Tibial nerve (tissue), 4 donors: ENCODE results near the gene CMSS1. TPM values are rescaled to one million over a fixed set of nuclear protein-coding genes. Genes with fewer than 3 reads are reported as not detected.
A peak's percentile ranks its signal among the peaks of the same experiment; 100 is the strongest.

Experiments
- DNase-seq, 2 donors: peaks; one replicate each; pipeline ENCODE4 v3.0.0-alpha.2; 2019; ENCODE audit warnings: low spot score in 2 of 2
- H3K27ac ChIP-seq, 4 donors: fragments of 200-600 bp; sonication (generic) in 3 of 4; one replicate each; pipeline ENCODE4 v1.5.1; 2017 to 2019; ENCODE audit warnings: mild to moderate bottlenecking in 1 of 4
- H3K27me3 ChIP-seq, 2 donors: fragments of 200-600 bp; sonication (generic) in 1 of 2; one replicate each; pipeline versions ENCODE4 v1.5.1 to v1.6.0; 2017 to 2019
- H3K36me3 ChIP-seq, 3 donors: fragments of 200-600 bp; sonication (generic); one replicate each; pipeline ENCODE4 v1.5.1; 2018 to 2019
- H3K4me1 ChIP-seq, 4 donors: fragments of 200-600 bp; sonication (generic) in 3 of 4; one replicate each; pipeline ENCODE4 v1.5.1; 2017 to 2019
- H3K4me3 ChIP-seq, 4 donors: fragments of 200-600 bp; sonication (generic) in 3 of 4; one replicate each; pipeline ENCODE4 v1.5.1; 2017 to 2019; ENCODE audit warnings: mild to moderate bottlenecking in 1 of 4, moderate library complexity in 1 of 4
- H3K9me3 ChIP-seq, 4 donors: fragments of 200-600 bp; sonication (generic) in 3 of 4; one replicate each; pipeline ENCODE4 v1.5.1; 2017 to 2019
- CTCF ChIP-seq, 5 experiments: fragments of 200-600 bp in 3 of 5; fragments of 450-650 bp in 2 of 5; sonication (generic) in 3 of 5; IDR thresholded peaks; one replicate each; pipeline ENCODE4 v1.5.1; 2016 to 2019; ENCODE audit warnings: antibody characterized with exemption in 5 of 5, mild to moderate bottlenecking in 3 of 5, moderate library complexity in 2 of 5
- EP300 ChIP-seq, 2 donors: sonication (generic); formaldehyde crosslinking; IDR thresholded peaks; one replicate each; pipeline ENCODE4 v1.6.1; 2017; ENCODE audit warnings: antibody characterized with exemption in 2 of 2, mild to moderate bottlenecking in 1 of 2
- POLR2A ChIP-seq, 2 donors: fragments of 450-650 bp; IDR thresholded peaks; one replicate each; pipeline ENCODE4 v1.6.1; 2017; ENCODE audit warnings: antibody characterized with exemption in 2 of 2, mild to moderate bottlenecking in 2 of 2, moderate library complexity in 2 of 2
- WGBS, 2 donors: methylation state at CpG; one replicate each; pipeline ENCODE4 v1.1.5; 2018; 5-methylcytosine and 5-hydroxymethylcytosine counted together
- total RNA-seq, 4 donors: library from RNA; depleted of rRNA; stranded (reverse); fragments of >200 nt; gene quantifications; one replicate each; pipeline ENCODE4 v1.1.0, GENCODE V29; 2016

Gene CMSS1
- total RNA-seq, 4 donors from 2014 or later, result 5.5 to 29.1 (median 15.7) TPM

- TF ChIP-seq CTCF (IDR thresholded peaks at IDR 0.05), result no peak
- no peak for TF ChIP-seq POLR2A (IDR thresholded peaks at IDR 0.05)
- no peak for TF ChIP-seq EP300 (IDR thresholded peaks at IDR 0.05)
- Histone ChIP-seq H3K9me3 (no peaks in the 10 kb centered on the region), H3K27me3 (no peaks in the 10 kb centered on the region), H3K4me1 (peaks cover 0 to 55% (median 11%) of the 10 kb centered on the region in 4 donors), H3K27ac (peak overlapping the region; percentile 78 to 97 (median 90)), H3K4me3 (peak overlapping the region; percentile 55 to 81 (median 71)), H3K36me3 (no peaks in the 10 kb centered on the region)
- 3 to 4% methylated on average over 6 of the region's 6 CpGs for WGBS, 2 donors
- DNase-seq, result no peak
These were observed 57.9 kb downstream of the CMSS1 start for GRCh38 chr3:99875581-99875928.

DNA sequence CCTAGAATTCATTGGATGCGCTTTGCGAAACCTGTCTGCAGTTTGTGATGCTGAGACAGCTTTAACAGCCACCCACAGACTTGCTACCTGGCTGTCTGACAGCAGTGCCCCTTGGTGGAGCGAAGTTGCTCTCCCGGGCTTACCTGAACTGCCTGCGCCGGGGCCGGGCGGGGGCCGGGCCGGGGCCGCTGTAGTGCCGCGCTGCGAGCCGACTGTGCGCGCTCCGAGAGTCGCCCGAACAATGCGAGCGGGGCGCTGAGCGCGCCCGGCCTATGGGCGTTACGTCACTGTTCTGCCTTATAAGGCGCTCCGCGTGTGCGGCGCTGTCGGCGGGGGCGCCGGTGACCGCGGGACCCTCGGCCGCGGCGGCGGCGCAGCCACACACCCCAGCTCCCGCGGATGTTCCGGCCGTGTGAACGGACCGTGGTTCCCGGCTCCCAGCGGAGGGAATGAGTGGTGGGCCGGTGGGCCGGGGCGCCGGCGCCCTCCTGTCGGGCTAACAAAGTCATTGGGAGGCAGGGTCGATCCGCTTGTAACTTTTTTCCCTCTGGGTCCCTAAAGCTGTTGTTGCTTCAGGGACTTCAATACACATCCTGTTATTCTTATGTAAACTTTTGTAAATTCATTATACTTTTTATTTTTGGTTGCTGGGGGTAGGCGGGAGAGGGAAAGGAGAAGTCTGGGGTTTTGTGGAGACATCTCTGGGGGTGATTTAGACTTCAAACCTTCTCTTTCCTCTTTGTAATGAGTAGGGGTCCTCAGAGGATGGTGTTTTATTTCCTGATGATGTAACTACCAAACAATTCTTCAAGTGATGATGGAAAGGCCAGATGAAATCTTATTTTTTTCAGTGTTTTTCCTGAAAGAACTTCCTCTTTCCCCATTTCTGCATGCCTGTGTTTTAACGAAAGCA lies 58.5 kb downstream of the CMSS1 start:
- H3K4me1 ChIP-seq, result peaks cover 0 to 54% (median 8%) of the 10 kb centered on the region in 4 donors
- peak overlapping the region; percentile 55 to 81 (median 71) for H3K4me3 ChIP-seq
- TF ChIP-seq EP300 (IDR thresholded peaks at IDR 0.05) (peak in 1 of 2 donors; percentile 87), CTCF (IDR thresholded peaks at IDR 0.05) (peak in 2 of 5 experiments; percentile 21 to 40), POLR2A (IDR thresholded peaks at IDR 0.05) (peak; percentile 88 to 89)
- 3% methylated on average over 41 to 51 of the region's 63 CpGs for WGBS, 2 donors
- no peaks in the 10 kb centered on the region for H3K27me3 ChIP-seq
- H3K36me3 ChIP-seq, result no peaks in the 10 kb centered on the region
- H3K27ac ChIP-seq, result peak overlapping the region; percentile 78 to 97 (median 90)
- no peaks in the 10 kb centered on the region for H3K9me3 ChIP-seq
- peak; percentile 60 to 61 for DNase-seq

DNA sequence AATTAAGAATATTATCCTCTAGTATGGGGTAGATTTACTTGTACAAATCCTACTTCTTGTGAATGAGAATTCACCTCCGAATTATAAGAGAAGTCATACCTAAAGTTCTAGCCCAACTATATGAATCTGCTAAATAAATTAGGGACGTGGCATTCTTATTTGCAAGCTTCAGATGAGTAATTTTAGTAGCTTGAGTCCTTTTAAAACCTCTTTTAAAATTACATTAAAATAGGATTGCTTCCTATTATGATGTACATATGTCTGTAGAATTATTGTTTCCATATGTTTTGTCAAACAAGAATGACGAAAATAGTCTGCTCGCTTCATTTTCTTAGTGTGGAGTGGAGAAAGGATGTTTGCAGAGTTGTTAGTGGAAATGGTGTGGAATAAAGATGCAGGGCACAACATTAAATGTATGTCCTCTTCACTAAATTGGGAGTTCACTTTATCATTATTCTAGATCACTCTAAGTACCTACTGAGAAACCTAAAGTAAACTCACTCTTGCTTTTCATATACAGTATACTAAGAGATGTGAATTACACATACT lies 59.4 kb downstream of the CMSS1 start:
- peaks cover 0 to 51% (median 6%) of the 10 kb centered on the region in 4 donors for H3K4me1 ChIP-seq
- H3K4me3 ChIP-seq, result peak overlapping the region in 2 of 4 donors; percentile 76 to 81
- TF ChIP-seq POLR2A (IDR thresholded peaks at IDR 0.05) (no peak), CTCF (IDR thresholded peaks at IDR 0.05) (no peak), EP300 (IDR thresholded peaks at IDR 0.05) (no peak)
- H3K9me3 ChIP-seq, result no peaks in the 10 kb centered on the region
- no peaks in the 10 kb centered on the region for H3K27me3 ChIP-seq
- WGBS, 2 donors, result 81 to 87% methylated on average over 4 of the region's 4 CpGs
- H3K36me3 ChIP-seq, result no peaks in the 10 kb centered on the region
- no peak for DNase-seq
- peak overlapping the region; percentile 78 to 97 (median 90) for H3K27ac ChIP-seq

GRCh38 chr3:99878005-99878404 lies 60.3 kb downstream of the CMSS1 start:
- no peak for DNase-seq
- Histone ChIP-seq H3K27ac (peak overlapping the region in 2 of 4 donors; percentile 90 to 97), H3K4me3 (no peak overlapping the region), H3K36me3 (no peaks in the 10 kb centered on the region), H3K9me3 (no peaks in the 10 kb centered on the region), H3K27me3 (no peaks in the 10 kb centered on the region), H3K4me1 (peaks cover 0 to 52% (median 6%) of the 10 kb centered on the region in 4 donors)
- TF ChIP-seq POLR2A (IDR thresholded peaks at IDR 0.05) (no peak), EP300 (IDR thresholded peaks at IDR 0.05) (peak in 1 of 2 donors; percentile 38)
- WGBS, 2 donors, result 100% methylated on average over 1 of the region's 1 CpG

- Histone ChIP-seq H3K27me3 (no peaks in the 10 kb centered on the region), H3K4me3 (no peak overlapping the region), H3K4me1 (peaks cover 0 to 50% (median 6%) of the 10 kb centered on the region in 4 donors), H3K9me3 (no peaks in the 10 kb centered on the region), H3K27ac (peak overlapping the region in 1 of 4 donors; percentile 90), H3K36me3 (no peaks in the 10 kb centered on the region)
- no peak for DNase-seq
- TF ChIP-seq CTCF (IDR thresholded peaks at IDR 0.05) (no peak), POLR2A (IDR thresholded peaks at IDR 0.05) (no peak), EP300 (IDR thresholded peaks at IDR 0.05) (no peak)
- WGBS, 2 donors, result 95 to 100% methylated on average over 2 of the region's 2 CpGs
These were observed 61.6 kb downstream of the CMSS1 start for GRCh38 chr3:99879275-99879674.
